Measurements from ENCODE around the gene SLC22A5.

- TF ChIP-seq CTCF (conservative IDR thresholded peaks at IDR 0.05) (no peak), EZH2 (IDR thresholded peaks at IDR 0.05; ENCODE audit: low read depth) (no peak)
These were observed 5.2 kb upstream of the SLC22A5 start for GRCh38 chr5:132364319-132364718.
